Osteoblast (primary cell): Measurements from ENCODE around the gene CCDC186. TPM values are rescaled to one million over a fixed set of nuclear protein-coding genes. Genes with fewer than 3 reads are reported as not detected.
"Not testable (repeated sequence)": the region's sequence is repeated elsewhere in the genome, so short reads cannot be mapped to it uniquely, and the experiment has no call there.

Experiments
- DNase-seq: peaks from one replicate; pipeline ENCODE4 v3.0.0; 2011; ENCODE audit warnings: low spot score, mixed read lengths; ENCODE audit not compliant: insufficient read length; ENCODE audit errors: missing footprints
- H2AFZ ChIP-seq: 2 replicates; pipeline ENCODE4 v1.6.0; 2011; ENCODE audit warnings: mild to moderate bottlenecking, low read length
- H3K27ac ChIP-seq: 2 replicates; pipeline ENCODE4 v1.5.1; 2011; ENCODE audit warnings: mild to moderate bottlenecking, low read depth, low read length, moderate library complexity
- H3K27me3 ChIP-seq: 2 replicates; pipeline ENCODE4 v1.6.0; 2012; ENCODE audit warnings: mild to moderate bottlenecking, control low read depth, inconsistent platforms, low read length, moderate library complexity; ENCODE audit not compliant: insufficient read depth
- H3K36me3 ChIP-seq: 2 replicates; pipeline ENCODE4 v1.5.1; 2011; ENCODE audit warnings: mild to moderate bottlenecking, low read length, control low read depth, moderate library complexity; ENCODE audit not compliant: insufficient read depth
- H3K4me1 ChIP-seq: 2 replicates; pipeline ENCODE4 v1.5.1; 2011; ENCODE audit warnings: mild to moderate bottlenecking, low read length, control low read depth, moderate library complexity; ENCODE audit not compliant: insufficient read depth
- H3K4me2 ChIP-seq: 2 replicates; pipeline ENCODE4 v1.6.0; 2011; ENCODE audit warnings: mild to moderate bottlenecking, low read length; ENCODE audit not compliant: insufficient read depth
- H3K4me3 ChIP-seq: fragments of 200-600 bp; sonication (generic); 3 replicates; pipeline ENCODE4 v1.5.1; 2012; ENCODE audit warnings: mild to moderate bottlenecking, low read length, inconsistent platforms; ENCODE audit not compliant: insufficient read depth
- H3K79me2 ChIP-seq: 2 replicates; pipeline ENCODE4 v1.6.0; 2012; ENCODE audit warnings: mild to moderate bottlenecking, low read length, control low read depth, inconsistent platforms; ENCODE audit not compliant: insufficient read depth
- H3K9me3 ChIP-seq: 2 replicates; pipeline ENCODE4 v1.5.1; 2011; ENCODE audit warnings: low read depth, low read length, control low read depth
- H4K20me1 ChIP-seq: 2 replicates; pipeline ENCODE4 v1.6.0; 2012; ENCODE audit warnings: mild to moderate bottlenecking, low read length, control low read depth; ENCODE audit not compliant: insufficient read depth
- total RNA-seq: library from RNA; depleted of rRNA; stranded (reverse); fragments of >200 nt; gene quantifications from 2 replicates; pipeline ENCODE4 v1.2.3, GENCODE V29; 2012
- TF ChIP-seq, protein P1 (sequence below): IDR thresholded peaks from 2 replicates; pipeline ENCODE4 v1.5.1; 2011; ENCODE audit warnings: mild to moderate bottlenecking, low read depth, low read length, moderate library complexity; ENCODE audit errors: extremely low read depth

Gene CCDC186
- total RNA-seq, 1 donor = 17.0 TPM

DNA sequence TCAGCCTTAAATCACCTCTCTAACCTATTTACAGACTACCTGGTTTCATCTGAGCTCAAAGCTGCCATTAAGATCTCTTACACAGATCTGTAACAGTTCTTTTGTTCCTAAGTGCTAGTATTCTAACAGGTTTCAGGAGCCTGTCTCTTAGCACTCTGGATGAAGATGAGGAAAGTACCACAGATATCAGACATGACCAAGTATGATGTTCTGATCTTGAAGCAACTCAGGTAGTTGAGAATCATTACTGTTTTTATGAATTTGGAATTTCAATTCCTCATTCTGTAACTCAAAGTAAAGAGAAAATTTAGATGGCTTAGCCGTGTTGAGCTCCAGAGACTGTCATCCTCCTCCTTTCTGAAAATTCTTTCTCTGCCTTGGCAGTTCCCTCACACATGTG lies 30.8 kb downstream of the CCDC186 start:
- no peak overlapping the region for H3K4me2 ChIP-seq
- H2AFZ ChIP-seq = no peak overlapping the region
- no peaks in the 10 kb centered on the region for H3K9me3 ChIP-seq
- H3K4me3 ChIP-seq = no peak overlapping the region
- H3K27ac ChIP-seq = no peak overlapping the region
- no peak for DNase-seq
- H3K79me2 ChIP-seq = no peaks in the 10 kb centered on the region
- H3K27me3 ChIP-seq = no peaks in the 10 kb centered on the region
- TF ChIP-seq, protein P1, sequence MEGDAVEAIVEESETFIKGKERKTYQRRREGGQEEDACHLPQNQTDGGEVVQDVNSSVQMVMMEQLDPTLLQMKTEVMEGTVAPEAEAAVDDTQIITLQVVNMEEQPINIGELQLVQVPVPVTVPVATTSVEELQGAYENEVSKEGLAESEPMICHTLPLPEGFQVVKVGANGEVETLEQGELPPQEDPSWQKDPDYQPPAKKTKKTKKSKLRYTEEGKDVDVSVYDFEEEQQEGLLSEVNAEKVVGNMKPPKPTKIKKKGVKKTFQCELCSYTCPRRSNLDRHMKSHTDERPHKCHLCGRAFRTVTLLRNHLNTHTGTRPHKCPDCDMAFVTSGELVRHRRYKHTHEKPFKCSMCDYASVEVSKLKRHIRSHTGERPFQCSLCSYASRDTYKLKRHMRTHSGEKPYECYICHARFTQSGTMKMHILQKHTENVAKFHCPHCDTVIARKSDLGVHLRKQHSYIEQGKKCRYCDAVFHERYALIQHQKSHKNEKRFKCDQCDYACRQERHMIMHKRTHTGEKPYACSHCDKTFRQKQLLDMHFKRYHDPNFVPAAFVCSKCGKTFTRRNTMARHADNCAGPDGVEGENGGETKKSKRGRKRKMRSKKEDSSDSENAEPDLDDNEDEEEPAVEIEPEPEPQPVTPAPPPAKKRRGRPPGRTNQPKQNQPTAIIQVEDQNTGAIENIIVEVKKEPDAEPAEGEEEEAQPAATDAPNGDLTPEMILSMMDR = no peak
- H4K20me1 ChIP-seq = no peaks in the 10 kb centered on the region
- H3K4me1 ChIP-seq = no peaks in the 10 kb centered on the region
- H3K36me3 ChIP-seq = peaks cover 6% of the 10 kb centered on the region

GRCh38 chr10:114142018-114142417 lies 32.0 kb downstream of the CCDC186 start:
- no peak overlapping the region for H3K4me3 ChIP-seq
- DNase-seq = no peak
- H3K27me3 ChIP-seq = no peaks in the 10 kb centered on the region
- no peak overlapping the region for H3K27ac ChIP-seq
- no peaks in the 10 kb centered on the region for H3K4me1 ChIP-seq
- no peak overlapping the region for H2AFZ ChIP-seq
- H3K9me3 ChIP-seq = no peaks in the 10 kb centered on the region
- H3K79me2 ChIP-seq = no peaks in the 10 kb centered on the region
- H3K36me3 ChIP-seq = peaks cover 3% of the 10 kb centered on the region
- no peak overlapping the region for H3K4me2 ChIP-seq
- TF ChIP-seq, protein P1 = no peak
- H4K20me1 ChIP-seq = no peaks in the 10 kb centered on the region

GRCh38 chr10:114140827-114141226 lies 33.2 kb downstream of the CCDC186 start:
- not testable (repeated sequence) for DNase-seq, H3K4me3 ChIP-seq, H4K20me1 ChIP-seq, H3K4me2 ChIP-seq, H3K4me1 ChIP-seq, H3K9me3 ChIP-seq, H2AFZ ChIP-seq, H3K27me3 ChIP-seq, H3K79me2 ChIP-seq, H3K27ac ChIP-seq, H3K36me3 ChIP-seq

DNA sequence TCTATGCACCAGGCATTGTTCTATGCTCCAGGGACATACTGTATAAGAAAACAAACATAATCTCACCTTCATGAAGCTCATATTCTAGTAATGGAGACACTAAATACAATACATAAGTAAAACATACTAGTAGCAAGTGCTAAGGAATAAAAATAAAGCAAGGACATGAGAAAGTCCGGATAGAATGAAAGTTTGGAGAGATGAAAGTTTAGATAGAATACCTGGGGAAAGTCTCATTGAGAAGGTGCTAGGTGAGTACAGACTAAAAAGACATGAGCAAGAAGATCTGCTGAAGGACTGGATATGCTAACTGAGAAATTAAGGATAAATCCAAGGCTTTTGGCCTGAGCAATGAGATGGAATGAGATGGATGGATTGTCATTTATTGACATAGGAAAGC lies 34.0 kb downstream of the CCDC186 start:
- no peak overlapping the region for H3K27ac ChIP-seq
- no peak overlapping the region for H3K4me2 ChIP-seq
- peaks cover 11% of the 10 kb centered on the region for H3K36me3 ChIP-seq
- H3K79me2 ChIP-seq = no peaks in the 10 kb centered on the region
- H3K9me3 ChIP-seq = no peaks in the 10 kb centered on the region
- no peak for DNase-seq
- no peaks in the 10 kb centered on the region for H4K20me1 ChIP-seq
- H3K27me3 ChIP-seq = no peaks in the 10 kb centered on the region
- no peak overlapping the region for H2AFZ ChIP-seq
- TF ChIP-seq, protein P1 = no peak
- H3K4me1 ChIP-seq = no peaks in the 10 kb centered on the region
- no peak overlapping the region for H3K4me3 ChIP-seq

- Histone ChIP-seq H3K4me3 (no peak overlapping the region), H3K36me3 (peaks cover 11% of the 10 kb centered on the region), H4K20me1 (no peaks in the 10 kb centered on the region), H3K27ac (no peak overlapping the region), H3K9me3 (no peaks in the 10 kb centered on the region), H3K79me2 (no peaks in the 10 kb centered on the region), H2AFZ (no peak overlapping the region), H3K27me3 (no peaks in the 10 kb centered on the region), H3K4me1 (no peaks in the 10 kb centered on the region), H3K4me2 (no peak overlapping the region)
- DNase-seq = no peak
- TF ChIP-seq, protein P1 = no peak
Measured at GRCh38 chr10:114138581-114138980, 35.4 kb downstream of the CCDC186 start.
